C4-2B (cell line): ENCODE results near the gene MYH10.

Source experiments
- H3K27ac ChIP-seq: fragments of 450-650 bp; 2 replicates; pipeline ENCODE4 v1.5.1; 2017
- CTCF ChIP-seq: fragments of 450-650 bp; conservative IDR thresholded peaks from 2 replicates; pipeline ENCODE4 v1.5.1; 2017; ENCODE audit warnings: mild to moderate bottlenecking
- ZFX ChIP-seq: fragments of 450-650 bp; IDR thresholded peaks from 2 replicates; pipeline ENCODE4 v1.6.1; 2017

Gene MYH10

GRCh38 chr17:8459107-8459506 lies 171.4 kb downstream of the MYH10 start:
- TF ChIP-seq CTCF: no peak
- no peak for TF ChIP-seq ZFX

GRCh38 chr17:8458128-8458527 lies 172.4 kb downstream of the MYH10 start:
- TF ChIP-seq CTCF: no peak
- no peak for TF ChIP-seq ZFX
- H3K27ac ChIP-seq: no peak overlapping the region

More at GRCh38 chr17:8459107-8459506, 171.4 kb downstream of the MYH10 start:
- H3K27ac ChIP-seq: no peak overlapping the region

- TF ChIP-seq CTCF (no peak), ZFX (no peak)
Measured at GRCh38 chr17:8455665-8456209, 174.8 kb downstream of the MYH10 start.

GRCh38 chr17:8453326-8453725 lies 177.2 kb downstream of the MYH10 start:
- TF ChIP-seq CTCF: no peak
- TF ChIP-seq ZFX: no peak
- H3K27ac ChIP-seq: no peak overlapping the region

More at GRCh38 chr17:8455665-8456209, 174.8 kb downstream of the MYH10 start:
- no peak overlapping the region for H3K27ac ChIP-seq

- TF ChIP-seq CTCF: no peak
- TF ChIP-seq ZFX: no peak
- no peak overlapping the region for H3K27ac ChIP-seq
Measured at GRCh38 chr17:8451933-8452614, 178.5 kb downstream of the MYH10 start.

- no peak for TF ChIP-seq CTCF
- H3K27ac ChIP-seq: no peak overlapping the region
Measured at GRCh38 chr17:8448310-8448709, 182.2 kb downstream of the MYH10 start.

GRCh38 chr17:8447799-8448198 lies 182.7 kb downstream of the MYH10 start:
- H3K27ac ChIP-seq: no peak overlapping the region
- TF ChIP-seq ZFX (no peak), CTCF (no peak)
